ENCODE results near the gene DEAF1. TPM values are rescaled to one million over a fixed set of nuclear protein-coding genes. Genes with fewer than 3 reads are reported as not detected.

Gene DEAF1
- total RNA-seq, 2 donors from 2014 or later, result 21.7 to 25.8 TPM

- H3K4me1 ChIP-seq, result peaks cover 19% of the 10 kb centered on the region
- peak; percentile 99 for DNase-seq
- peak within 1 kb of the TSS; percentile 100 for H3K27ac ChIP-seq
- H3K36me3 ChIP-seq, result no peaks in the 10 kb centered on the region
- peak within 1 kb of the TSS; percentile 82 for H3K4me3 ChIP-seq
- H3K27me3 ChIP-seq, result no peaks in the 10 kb centered on the region
- intact Hi-C loops (cut with DNase I), result loop anchor here (2.0 kb wide), 1 partner anchor 23 kb away; no protein-coding TSS in a partner anchor
- no peak for TF ChIP-seq CTCF (IDR thresholded peaks at IDR 0.05)
- no peaks in the 10 kb centered on the region for H3K9me3 ChIP-seq
- peak within 1 kb of the TSS; percentile 79 to 94 for H3K9ac ChIP-seq (ENCODE audit: low read depth in 2 of 2, low read length in 2 of 2)
Observed at GRCh38 chr11:695538-696248, 671 bp upstream of the DEAF1 start, which contains the start of gene TMEM80. Gene TMEM80 (plus strand): TSS chr11:695816. CDS start chr11:695828, 12 bp downstream.

GRCh38 chr11:695288-695537 is 191 bp upstream of the DEAF1 start:
- peak overlapping the region; percentile 100 for H3K27ac ChIP-seq
- no peak for DNase-seq
- peaks cover 19% of the 10 kb centered on the region for H3K4me1 ChIP-seq
- no peaks in the 10 kb centered on the region for H3K27me3 ChIP-seq
- intact Hi-C loops (cut with DNase I), result no loop called here
- H3K36me3 ChIP-seq, result no peaks in the 10 kb centered on the region
- no peak for TF ChIP-seq CTCF (IDR thresholded peaks at IDR 0.05)
- peak overlapping the region; percentile 74 to 94 for H3K9ac ChIP-seq (ENCODE audit: low read depth in 2 of 2, low read length in 2 of 2)
- H3K9me3 ChIP-seq, result no peaks in the 10 kb centered on the region
- H3K4me3 ChIP-seq, result peak overlapping the region; percentile 82

- Histone ChIP-seq H3K4me1 (peaks cover 19% of the 10 kb centered on the region), H3K4me3 (peak overlapping the region; percentile 82), H3K27me3 (no peaks in the 10 kb centered on the region), H3K27ac (no peak overlapping the region), H3K9me3 (no peaks in the 10 kb centered on the region), H3K9ac (ENCODE audit: low read depth in 2 of 2, low read length in 2 of 2) (peak overlapping the region in 1 of 2 donors; percentile 51), H3K36me3 (no peaks in the 10 kb centered on the region)
- peak; percentile 73 for DNase-seq
- intact Hi-C loops (cut with DNase I), result no loop called here
- no peak for TF ChIP-seq CTCF (IDR thresholded peaks at IDR 0.05)
Observed at GRCh38 chr11:693887-694562, 997 bp downstream of the DEAF1 start.

- Histone ChIP-seq H3K9me3 (no peaks in the 10 kb centered on the region), H3K36me3 (no peaks in the 10 kb centered on the region), H3K27me3 (no peaks in the 10 kb centered on the region), H3K4me3 (no peak overlapping the region), H3K27ac (no peak overlapping the region), H3K9ac (ENCODE audit: low read depth in 2 of 2, low read length in 2 of 2) (peak overlapping the region in 1 of 2 donors; percentile 41), H3K4me1 (peaks cover 19% of the 10 kb centered on the region)
- intact Hi-C loops (cut with DNase I), result no loop called here
- no peak for TF ChIP-seq CTCF (IDR thresholded peaks at IDR 0.05)
- no peak for DNase-seq
Observed at GRCh38 chr11:693415-693831, 1.6 kb downstream of the DEAF1 start.

GRCh38 chr11:692824-693414 is 2.1 kb downstream of the DEAF1 start:
- H3K27me3 ChIP-seq, result no peaks in the 10 kb centered on the region
- H3K36me3 ChIP-seq, result no peaks in the 10 kb centered on the region
- H3K27ac ChIP-seq, result no peak overlapping the region
- TF ChIP-seq CTCF (IDR thresholded peaks at IDR 0.05), result no peak
- intact Hi-C loops (cut with DNase I), result no loop called here
- peak overlapping the region in 1 of 2 donors; percentile 41 for H3K9ac ChIP-seq (ENCODE audit: low read depth in 2 of 2, low read length in 2 of 2)
- H3K9me3 ChIP-seq, result no peaks in the 10 kb centered on the region
- H3K4me3 ChIP-seq, result no peak overlapping the region
- peaks cover 19% of the 10 kb centered on the region for H3K4me1 ChIP-seq
- DNase-seq, result no peak
